ENCODE data around the gene ZNF200.

GRCh38 chr16:3274490-3274889 is 39.5 kb upstream of the ZNF200 start:
- no peak for TF ChIP-seq CTCF (conservative IDR thresholded peaks at IDR 0.05)
- no peak for TF ChIP-seq EZH2 (IDR thresholded peaks at IDR 0.05; ENCODE audit: low read depth)
